Central memory CD4-positive, alpha-beta T cell (primary cell): ENCODE data around the gene NTM.

ENCODE experiments used
- DNase-seq: peaks from one replicate; pipeline ENCODE4 v3.0.0; 2022

NTM gene

DNA sequence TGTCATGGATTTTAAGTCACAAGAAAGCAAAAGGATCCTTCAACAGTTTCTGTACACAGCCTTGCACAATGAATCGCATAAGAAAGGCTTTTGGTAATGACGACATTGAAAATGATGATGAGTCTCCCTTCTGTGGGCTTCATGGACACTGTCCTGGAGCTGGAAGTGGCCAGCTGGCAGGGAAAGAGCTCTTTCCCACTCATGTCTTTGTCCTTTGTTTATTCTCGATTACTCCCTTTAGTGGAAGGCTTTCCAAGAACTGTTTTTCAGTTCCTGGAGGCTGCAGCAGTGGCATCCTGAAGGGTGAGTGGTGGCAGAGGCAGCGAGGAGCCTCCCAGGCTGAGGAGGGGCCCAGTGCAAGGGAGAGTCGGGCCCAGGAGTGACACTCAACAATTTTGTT, 505.2 kb downstream of the NTM start:
- no peak for DNase-seq

DNA sequence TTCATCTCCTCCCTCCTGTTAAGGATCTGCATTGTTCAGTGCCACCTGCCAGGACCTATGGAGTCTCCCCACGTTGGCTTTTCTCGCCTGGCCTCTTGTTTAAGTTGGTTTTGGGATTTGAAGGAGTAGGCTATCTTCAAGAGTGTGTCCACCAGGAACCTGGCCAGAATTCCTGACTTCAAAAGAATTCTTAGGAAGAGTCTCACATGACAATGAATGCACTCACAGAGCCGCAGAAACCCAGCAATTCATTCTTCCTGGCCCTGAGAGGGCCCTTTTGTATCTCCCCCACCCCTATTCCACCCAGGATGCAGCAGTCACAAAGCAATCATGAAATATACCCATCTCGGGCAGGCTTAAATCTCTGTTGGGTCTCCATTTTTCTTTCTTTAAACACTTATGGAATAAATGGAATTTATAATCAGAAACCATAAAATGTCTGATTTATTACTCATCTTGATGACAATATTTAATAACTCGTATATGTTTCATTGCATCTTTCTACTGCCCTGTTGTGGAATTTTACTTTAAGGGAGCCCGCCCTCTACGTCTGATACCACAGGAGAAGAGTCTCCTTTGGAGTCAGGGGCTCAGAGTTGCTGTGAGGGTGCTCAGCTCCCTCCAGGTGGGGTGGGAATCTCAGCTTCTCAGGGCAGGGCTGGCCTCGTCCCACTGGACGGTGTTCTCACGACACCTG, 507.0 kb downstream of the NTM start:
- no peak for DNase-seq

DNA sequence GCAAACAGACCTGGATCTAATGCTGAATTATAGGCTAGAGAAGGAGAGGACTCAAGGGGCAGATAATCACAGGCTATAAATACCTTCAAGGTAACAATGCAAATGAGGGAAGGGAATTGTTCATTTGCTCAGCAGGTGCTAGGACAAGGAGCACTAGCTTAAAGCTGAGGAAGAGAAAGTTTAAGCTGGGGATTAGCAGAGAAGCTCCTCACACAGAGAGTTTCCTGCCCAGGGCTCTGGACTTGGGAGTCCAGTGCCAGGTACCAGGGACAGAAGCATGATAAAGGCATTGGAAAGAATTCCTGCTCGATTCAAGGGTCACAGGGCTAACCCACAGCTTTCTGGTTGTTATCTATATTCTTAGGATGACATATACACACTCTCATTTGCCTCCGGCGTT, 509.9 kb downstream of the NTM start:
- DNase-seq = no peak

DNA sequence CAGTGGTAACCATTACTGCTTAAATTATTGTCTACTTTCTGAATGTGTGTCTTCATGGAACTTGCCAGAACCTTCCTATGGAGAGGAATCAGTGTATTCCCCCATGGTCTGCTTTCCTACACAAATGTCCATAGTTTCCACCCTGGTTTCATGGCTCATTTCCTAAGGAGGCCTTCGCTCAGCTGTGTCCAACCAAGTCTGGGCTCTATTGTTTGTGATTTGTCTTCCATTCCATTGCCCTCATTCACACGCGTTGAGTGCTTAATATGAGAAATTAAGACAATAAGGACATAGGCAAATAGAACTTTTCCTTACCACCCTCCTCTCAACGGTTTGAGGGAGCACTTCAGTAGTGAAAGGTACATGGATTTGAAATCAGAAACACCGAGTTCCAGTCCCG, 510.6 kb downstream of the NTM start:
- no peak for DNase-seq

DNA sequence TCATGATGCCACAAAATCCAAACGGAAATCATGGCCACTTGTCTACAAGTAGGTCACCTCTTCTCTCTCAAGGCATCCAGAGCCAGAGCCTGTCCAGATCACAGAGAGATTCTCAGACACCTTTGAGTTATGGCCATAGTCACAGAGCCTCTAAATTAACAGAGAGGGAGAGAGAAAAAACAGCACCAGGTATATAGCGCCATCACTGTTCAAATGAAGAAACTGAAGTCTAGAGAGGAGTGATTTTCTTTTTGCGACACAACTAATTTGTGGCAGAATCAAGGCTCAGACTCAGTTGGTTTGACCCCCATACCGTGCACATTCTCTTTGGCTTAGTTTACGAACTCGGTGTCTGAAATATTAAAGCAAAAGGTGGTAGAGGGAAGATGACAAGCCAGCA, 512.9 kb downstream of the NTM start:
- no peak for DNase-seq

DNA sequence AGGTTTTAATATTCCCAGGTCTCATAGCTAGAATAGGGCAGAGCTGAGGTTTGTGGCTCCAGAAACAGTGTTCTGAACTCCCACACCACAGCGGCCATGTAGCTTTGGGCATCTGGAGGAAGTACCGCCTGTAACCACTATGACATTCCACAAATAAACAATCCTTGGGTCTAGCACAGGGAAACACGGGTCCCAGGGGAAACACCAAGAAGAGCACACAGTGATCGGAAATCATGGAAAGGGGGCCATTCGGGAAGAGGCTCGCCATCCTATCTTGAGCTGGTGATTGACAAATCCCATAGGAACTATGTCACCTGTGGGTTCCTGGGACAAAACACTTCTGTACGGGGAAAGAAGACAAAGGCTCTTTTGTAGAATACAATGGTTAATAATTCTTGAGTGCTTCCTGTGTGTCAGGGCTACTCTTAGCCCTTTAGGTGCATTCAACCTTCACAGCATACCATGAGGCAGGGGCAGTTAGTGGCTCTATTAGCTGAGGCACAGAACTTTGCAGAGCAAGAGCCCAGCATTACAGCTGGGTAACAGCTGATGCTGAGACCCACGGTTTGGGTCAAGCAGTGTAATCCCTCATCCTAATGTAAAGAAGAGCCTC, 514.2 kb downstream of the NTM start:
- DNase-seq = no peak

DNA sequence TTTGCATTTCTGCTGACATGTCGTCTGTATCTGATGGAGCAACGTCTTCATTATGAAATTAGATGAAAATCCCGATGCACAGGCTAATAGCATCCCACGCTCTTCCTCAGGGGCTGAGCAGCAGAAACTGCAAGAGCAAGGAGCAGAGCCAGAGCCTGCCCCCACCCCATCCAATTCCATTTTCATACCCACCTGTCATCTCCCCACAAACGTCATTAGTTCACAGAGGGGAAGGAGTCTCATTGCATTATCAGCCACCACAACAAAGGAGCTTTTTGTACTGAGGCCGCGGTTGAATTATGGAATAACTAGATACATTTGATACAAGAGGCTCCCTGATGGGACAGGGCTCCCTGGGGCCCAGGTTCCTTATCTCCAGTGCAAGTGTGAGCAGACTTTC, 515.0 kb downstream of the NTM start:
- no peak for DNase-seq

DNA sequence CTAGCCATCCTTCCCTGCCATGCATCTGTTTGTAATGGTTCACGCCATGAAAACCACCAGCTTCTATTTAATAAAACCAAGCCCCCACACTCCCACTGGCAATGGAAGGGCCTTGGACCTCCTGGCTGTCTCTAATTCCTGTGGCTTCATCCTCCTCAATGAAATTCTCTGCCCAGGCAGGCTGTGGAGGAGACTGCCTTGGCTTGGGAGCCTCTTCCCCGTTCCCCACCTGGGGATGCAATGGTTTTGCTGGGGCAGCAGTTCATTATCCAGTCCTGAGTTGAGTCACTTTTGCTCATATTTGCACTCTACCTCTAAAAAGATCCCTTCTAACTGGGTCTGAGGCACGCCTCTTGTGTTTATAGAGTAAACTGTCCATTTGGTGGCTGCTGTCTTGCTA, 515.8 kb downstream of the NTM start:
- no peak for DNase-seq

DNA sequence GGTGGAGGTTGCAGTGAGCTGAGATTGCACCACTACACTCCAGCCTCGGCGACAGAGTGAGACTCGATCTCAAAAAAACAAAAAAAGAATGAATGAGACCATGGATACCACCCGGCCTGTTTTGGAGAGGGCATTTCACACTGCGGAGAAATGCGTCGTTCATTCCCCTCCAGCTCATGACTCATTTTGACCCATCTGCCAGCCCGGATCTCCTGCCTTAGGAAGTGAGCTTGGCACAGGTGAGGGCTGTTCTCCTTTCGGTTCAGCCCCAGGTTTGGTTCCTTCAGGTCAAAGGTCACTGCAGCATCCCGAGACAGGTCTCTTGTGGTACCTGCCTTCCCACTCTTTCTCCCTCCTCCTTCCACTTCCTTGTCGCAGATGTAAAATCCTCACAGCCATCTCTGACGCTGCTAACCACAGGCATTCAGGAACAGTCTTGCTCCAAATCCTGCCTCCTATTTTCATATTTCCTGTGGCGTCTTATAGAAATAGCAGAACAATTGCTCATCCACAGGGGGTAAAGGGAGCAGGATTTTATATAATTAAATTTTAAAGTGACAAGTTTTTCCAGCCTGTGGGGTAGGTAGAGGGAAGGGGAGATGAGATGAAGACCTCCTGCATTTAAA, 517.9 kb downstream of the NTM start:
- DNase-seq = no peak

DNA sequence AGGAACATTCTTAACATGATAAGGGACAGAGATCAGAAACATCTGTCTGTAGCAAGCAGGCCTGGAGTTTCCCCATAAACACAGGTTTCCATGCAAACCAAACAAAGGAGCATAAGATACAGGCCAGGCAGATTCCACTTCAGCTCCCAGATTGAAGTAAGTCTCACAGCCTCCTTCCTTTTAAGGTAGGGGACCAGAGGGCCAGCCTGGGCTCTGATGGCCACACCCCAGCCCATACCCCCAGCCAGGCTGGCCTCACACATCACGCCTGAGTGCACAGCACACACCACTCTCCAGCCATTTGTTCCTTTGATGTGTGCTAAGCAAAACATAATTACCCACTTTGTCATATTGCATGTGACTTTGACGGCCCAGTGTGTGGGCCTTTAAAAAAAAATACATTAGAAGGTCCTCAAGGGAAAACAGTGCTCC, 518.7 kb downstream of the NTM start:
- no peak for DNase-seq

DNA sequence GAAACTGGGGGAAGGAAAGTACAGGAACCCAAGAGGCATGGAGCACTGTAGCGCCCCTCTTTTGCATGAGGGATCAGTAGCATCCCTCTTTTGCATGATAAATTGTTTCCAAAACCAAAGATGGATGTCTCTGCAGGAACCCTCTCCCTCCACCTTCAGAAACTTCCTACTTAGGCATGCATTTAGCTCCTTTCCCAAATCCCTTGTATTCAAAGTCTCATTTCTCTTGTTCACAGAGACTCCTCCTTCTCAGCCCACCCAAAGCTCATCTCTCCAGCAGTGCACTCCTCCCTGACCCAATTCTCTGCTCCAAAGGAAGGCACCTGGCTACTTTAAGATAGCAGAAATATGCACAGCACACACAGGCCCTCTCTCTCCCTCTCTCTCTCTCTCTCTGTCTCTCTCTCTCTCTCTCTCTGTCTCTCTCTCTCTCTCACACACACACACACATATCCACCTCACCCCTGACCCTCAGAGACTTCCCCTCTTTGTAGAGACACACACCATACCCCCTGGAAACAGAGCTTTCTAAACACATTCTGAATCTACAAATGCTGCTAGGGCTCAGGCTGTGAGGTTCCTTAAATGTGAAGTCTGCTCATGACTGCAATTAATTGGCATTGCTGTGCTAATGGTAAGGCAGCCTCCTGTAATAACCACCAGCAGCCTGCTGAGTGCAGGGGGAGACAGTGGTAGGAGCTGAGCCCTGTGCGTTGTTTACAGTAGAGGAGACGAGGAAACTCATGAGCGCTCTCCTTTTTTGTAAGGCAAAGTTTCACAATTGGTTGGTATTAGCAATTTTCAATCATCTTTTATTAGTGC, 519.6 kb downstream of the NTM start:
- DNase-seq = no peak

DNA sequence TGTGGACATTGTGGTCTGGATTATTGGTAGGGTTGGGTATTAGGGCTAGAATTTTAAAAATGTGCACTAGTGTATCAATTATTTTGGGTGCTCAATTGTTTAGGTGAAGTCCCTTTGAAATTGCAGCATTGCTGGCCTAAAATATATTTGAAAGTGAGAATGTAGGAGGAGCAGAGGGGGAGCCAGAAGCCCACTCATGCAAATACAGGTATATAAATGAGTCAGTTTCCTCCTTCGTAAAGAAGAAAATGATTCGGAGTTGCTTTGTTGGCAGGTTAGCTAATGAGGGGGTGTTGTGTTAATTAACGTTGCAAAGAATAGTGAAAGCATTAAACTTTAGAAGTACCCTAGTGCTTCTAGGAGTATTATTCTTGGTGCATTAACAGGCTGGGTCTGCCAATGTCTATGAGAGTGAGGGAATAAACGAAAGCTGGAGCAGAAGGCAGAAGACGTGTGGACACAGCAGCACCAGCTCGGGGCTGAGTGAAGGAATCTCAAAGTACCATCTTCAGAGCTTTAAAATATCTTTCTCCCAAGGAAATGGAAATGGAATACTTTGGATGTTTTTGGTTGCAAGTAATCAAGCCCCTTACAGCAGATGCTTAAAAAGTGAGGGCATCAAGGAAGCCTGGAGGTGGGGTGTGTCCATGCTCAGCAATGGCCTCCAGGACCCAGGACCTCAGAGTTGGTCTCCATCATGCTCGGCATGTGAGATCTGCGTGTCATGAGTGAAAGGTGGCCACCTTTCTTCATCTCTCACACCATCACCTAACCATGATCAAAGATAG, 522.9 kb downstream of the NTM start:
- no peak for DNase-seq

DNA sequence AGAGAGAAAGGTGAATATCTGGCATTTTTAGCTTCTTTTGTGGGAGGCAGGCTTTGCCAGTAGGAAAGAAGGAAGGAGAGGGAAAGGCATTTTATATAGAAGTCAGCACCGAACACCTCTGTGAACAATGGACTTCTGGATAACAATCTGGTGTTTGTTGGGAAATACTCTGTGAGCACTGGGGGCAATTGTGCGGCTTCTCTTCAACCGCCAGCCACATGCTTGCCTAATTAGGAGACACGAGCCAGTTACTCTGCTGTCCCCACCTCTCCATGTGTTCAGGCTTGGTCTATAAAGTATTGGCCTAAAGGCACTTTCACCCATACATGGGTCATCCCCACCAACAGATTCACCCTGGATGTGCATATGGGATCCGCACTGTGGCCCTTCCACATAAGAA, 523.6 kb downstream of the NTM start:
- DNase-seq = no peak

DNA sequence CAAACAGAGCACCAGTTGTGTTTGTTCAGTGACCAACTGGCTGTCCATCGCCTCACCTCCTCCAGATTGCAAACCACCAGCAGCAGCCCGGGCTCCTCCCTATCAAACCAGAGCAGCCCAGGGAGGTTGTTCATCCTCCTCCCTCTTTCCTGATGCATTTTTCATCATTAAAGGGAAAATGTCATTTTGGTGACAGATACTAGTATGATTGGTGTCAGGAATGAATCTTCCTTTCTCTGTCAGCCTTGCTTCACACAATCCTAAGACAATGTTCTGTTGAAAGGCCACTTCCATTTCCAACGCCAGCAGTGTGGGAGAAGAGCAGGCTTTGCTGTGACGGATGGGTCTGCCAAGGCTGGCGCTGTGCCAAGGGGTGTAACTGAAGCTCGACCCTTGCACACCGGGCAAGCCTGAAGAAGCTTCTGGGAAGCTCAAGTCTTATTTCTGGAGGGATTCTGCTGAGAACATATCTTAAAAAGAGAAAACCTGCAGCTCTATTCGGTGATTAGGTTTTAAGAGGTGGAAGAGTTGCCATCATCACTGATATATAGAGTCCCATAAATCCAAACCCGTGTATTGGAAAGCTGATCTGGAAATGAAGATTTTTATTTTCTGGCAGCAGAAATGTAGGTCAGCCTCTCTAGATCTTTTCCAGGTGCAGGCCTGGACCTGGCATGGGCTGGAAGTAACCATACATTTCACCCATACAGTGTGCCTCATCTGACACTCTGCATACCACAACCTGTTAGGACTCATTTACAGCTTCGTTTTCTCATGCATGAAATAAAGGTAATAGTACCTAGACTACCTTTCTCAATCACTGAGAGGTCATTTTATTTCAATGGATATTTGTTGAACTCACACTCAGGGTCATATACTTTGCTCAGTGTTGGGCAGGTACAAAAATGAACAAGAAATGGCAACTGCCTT, 524.5 kb downstream of the NTM start:
- no peak for DNase-seq

DNA sequence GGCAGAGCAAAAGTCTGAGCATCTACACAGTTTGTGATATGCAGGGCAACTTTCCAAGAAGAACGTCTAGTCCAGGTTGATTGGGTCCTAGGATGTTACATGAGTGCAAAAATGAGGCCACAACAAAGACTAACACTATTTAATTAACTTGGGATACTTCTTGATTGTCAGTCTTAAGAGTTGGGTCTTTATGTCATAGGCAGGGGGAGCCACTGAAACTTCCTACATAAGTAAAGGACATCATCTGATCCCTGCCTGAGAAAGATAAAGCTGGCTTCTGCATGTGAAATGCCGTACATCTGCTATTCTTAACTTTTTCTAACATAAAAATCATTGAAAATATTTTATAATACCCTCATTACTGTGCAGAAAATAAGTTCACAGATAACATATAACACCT, 525.5 kb downstream of the NTM start:
- DNase-seq = no peak

DNA sequence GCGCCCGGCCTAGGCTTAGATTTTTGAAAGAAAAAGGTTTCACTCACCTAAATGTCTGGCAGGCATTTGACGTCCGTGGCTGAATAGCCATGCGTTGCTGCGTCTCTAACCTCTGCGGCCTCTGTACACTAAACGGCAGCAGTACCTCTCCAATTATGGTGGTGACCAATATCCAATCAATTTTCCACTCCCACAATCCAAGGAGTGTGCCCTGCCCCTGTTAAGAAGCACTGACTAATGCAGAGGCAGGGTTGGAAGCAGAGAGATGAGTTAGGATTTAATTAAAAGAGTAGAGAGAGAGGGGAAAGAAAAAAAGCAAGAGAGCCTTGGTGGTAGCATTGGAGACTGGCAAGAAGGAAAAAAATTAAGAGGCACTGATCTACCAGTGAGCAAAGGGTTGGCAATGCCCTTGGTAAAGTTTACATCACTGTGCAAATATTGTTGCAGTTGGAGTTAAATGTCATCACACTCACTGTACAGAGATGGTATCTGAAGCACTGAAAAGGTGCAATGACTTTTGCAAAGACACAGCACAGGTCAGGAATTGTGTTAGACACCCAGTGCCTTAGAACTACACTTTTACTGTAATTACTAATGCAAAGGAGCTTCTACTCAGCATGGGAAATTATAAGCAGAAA, 526.7 kb downstream of the NTM start:
- DNase-seq = no peak

DNA sequence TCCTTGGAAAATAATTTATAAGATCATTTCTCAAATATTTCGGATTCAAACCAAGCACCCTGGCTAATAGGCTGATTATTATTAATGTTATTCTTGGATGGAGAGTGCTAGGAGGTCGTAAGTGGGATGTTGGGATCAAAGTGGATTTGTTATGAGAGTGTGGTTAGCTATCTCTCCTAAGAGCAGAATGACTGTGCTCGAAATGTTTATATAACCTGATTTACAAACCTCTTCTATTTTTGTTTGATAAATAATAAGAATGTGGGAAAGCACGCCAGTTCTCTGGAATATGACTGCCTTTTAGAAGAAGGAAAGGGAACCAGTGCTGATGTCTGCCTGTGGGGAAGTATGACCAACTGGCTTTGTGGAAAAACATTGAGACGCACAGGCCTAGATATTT, 527.5 kb downstream of the NTM start:
- no peak for DNase-seq

DNA sequence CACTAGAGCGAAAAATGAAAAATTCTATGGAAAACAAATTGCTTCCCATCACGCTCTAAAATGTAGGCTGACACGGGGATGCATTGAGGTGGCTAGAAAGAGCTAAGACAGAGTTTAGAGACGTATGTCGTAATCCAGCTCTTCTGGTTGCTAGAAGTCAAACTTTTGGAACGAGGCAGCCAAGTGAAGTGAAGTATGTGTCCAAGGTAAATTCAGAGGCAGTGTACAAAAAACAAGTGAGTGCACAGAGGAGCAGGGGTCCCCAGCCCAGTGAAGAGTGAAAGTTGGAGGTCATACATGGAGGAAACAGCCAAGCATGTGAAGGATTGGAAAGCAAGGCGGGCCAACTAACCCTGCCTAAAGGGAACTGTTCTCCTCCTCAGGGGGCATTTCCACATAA, 528.5 kb downstream of the NTM start:
- no peak for DNase-seq

DNA sequence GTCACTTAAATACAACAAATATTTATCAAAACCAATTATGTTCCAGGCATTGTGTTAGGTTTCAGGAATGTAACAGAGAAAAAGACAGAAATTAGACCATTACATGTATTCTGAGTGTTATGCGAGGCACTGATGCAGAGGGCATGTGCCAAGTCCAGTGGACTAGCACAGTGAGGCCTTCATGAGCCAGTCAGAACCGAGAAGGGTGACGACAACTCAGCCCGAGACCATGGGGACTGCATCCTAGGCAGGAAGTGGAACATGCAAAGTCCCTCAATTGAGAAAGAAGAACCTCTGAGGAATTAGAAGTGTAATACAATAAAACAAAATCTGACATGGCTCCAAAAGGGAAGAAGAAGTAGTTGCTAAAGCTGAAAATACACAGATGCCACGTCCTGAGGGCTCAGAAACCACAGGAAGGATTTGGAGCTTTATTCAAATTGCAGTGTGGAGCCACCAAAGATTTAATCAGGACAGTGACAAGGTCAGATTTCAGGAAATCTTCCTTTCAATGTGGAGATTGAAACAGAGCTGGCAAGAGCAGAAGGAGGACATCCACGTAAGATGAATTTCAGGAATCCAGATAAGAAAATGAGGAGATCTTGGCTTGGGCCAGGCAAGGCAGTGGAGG, 529.6 kb downstream of the NTM start:
- DNase-seq = no peak

DNA sequence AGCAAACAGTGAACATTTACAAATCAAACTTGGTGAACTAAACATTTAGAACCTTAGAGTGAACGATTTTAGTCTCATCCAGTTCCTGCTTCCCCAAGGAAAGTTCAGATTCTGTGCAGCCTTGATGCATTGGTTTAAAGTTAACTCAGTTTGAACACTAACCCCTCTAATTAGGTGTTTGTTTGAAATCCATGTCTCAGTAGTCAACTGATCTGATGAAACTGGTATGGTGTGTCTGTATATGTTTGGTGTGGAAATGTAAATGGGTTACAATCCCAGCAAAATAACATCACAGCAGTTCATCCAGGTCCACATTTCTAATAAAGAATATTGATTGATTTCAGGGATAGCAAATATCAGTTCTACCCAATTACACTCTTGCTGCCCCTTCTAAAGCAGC, 532.0 kb downstream of the NTM start:
- DNase-seq = no peak

DNA sequence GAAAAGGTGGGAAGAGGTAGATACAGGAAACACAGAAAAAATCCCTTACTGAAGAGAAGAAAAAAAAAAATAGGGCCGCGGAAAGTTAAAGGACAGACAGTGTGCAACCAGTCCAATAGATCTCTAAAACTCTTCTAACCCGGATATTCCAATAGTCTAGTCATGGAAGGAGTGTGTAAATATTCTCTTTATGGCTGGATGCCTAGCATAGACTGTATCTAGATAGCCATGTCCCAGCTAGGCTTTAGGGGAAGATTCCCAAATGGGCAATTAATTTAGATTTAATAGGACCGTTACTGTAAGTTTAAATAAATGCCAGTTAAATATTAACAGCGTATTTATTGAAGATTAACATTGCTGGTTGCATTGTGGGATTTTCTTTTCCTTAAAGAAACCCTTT, 532.7 kb downstream of the NTM start:
- no peak for DNase-seq
